ENCODE data around the gene SAMD1. TPM values are rescaled to one million over a fixed set of nuclear protein-coding genes. Genes with fewer than 3 reads are reported as not detected.

The SAMD1 gene
- total and polyA plus RNA-seq, 2 of the 8 experiments (the other 6 are each of a cell fraction or from before 2014, with no cell fraction given): 40.0 to 100 TPM

DNA sequence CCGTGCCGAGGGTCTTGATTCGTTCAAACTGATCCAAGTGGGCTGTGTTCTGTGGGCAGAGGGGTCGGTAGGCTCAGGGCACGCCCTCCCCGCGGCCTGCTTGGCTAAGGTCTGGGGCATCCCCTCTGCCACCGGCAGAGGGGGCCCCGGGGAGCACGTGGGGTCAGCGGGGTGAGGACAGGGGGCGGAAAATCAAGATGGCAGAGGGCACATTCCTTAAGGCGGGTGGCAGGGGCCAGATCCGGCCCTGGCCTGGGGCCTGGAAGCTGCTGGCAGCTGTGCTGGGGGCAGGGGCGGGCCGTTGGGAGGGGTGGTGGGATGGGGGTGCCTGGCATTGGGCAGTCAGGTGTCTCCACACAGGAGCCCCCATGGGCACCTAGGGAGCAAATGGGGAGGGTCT is 16.3 kb upstream of the SAMD1 start:
- CTCF ChIA-PET (ENCODE audit: partially characterized antibody): interaction anchor here (1.0 to 11.3 kb wide), 3 partner anchors 10 to 41 kb away, joined by 3 to 105 read pairs (median 4); no protein-coding TSS in a partner anchor
- no peak overlapping the region for H3K27ac ChIP-seq (ENCODE audit: low read depth, low read length)
- H3K23ac ChIP-seq (ENCODE audit: insufficient read length): no peak overlapping the region
- POLR2A ChIA-PET (ENCODE audit: partially characterized antibody): interaction anchor here (0.7 to 2.2 kb wide), 3 partner anchors 9 to 143 kb away, joined by 3 to 4 read pairs (median 3); no protein-coding TSS in a partner anchor
- H3K79me2 ChIP-seq (ENCODE audit: control insufficient read depth in 1 of 2, insufficient read depth in 2 of 2, low read length in 2 of 2): no peaks in the 10 kb centered on the region
- H3K79me1 ChIP-seq (ENCODE audit: low read depth, low read length): peaks cover 4% of the 10 kb centered on the region; the same call in 1 of the 2 replicates
- 95% methylated on average over 8 of the region's 16 CpGs; no CpG with 5 or more reads in 1 of the 2 experiments for WGBS, 2 experiments (ENCODE audit: extremely low coverage in 1 of 2, insufficient coverage in 1 of 2, insufficient read length in 1 of 2, insufficient replicate concordance in 2 of 2, low coverage in 1 of 2, low lambda C conversion rate in 2 of 2, missing lambda C conversion rate in 1 of 2)
- H3K4me1 ChIP-seq (replicated peaks in 1 of 4; ENCODE audit: control insufficient read depth in 3 of 4, insufficient read depth in 4 of 4, low read length in 3 of 4): peaks cover 0 to 2% (median under 1%) of the 10 kb centered on the region in 4 experiments; a peak in 3 of 7 replicates
- H2BK20ac ChIP-seq (ENCODE audit: low read length): no peak overlapping the region
- no peak overlapping the region for H2BK5ac ChIP-seq (ENCODE audit: low read depth, low read length)
- H4K5ac ChIP-seq (ENCODE audit: insufficient read length, low read depth, low read length): no peak overlapping the region
- no peak overlapping the region for H3K4me3 ChIP-seq (ENCODE audit: extremely low read depth in 1 of 4, insufficient read depth in 2 of 4, low read depth in 3 of 4, low read length in 4 of 4)
- no peak overlapping the region for H2AK5ac ChIP-seq (ENCODE audit: low read depth, low read length)
- no peak overlapping the region for H3K14ac ChIP-seq (ENCODE audit: insufficient read length)
- no peak overlapping the region for H4K8ac ChIP-seq (ENCODE audit: extremely low read depth, insufficient read depth, low read length)
- no peak for FAIRE-seq
- H3K27me3 ChIP-seq (replicated peaks in 1 of 4; ENCODE audit: control insufficient read depth in 3 of 4, extremely low read depth in 1 of 4, insufficient read depth in 3 of 4, low read length in 3 of 4): no peaks in the 10 kb centered on the region
- no peaks in the 10 kb centered on the region for H3K23me2 ChIP-seq (ENCODE audit: low read depth, low read length)
- H3K18ac ChIP-seq (ENCODE audit: extremely low read depth, low read length): no peak overlapping the region
- H2AFZ ChIP-seq (ENCODE audit: low read length): no peak overlapping the region
- H2BK120ac ChIP-seq (replicated peaks; ENCODE audit: low read depth, low read length): no peak overlapping the region
- H3K4ac ChIP-seq (replicated peaks; ENCODE audit: insufficient read length, low read depth, low read length): no peak overlapping the region
- no peak overlapping the region for H3K56ac ChIP-seq (replicated peaks; ENCODE audit: insufficient read length, low read depth, low read length)
- no peak overlapping the region for H2BK15ac ChIP-seq (ENCODE audit: low read length)
- no peak overlapping the region for H4K91ac ChIP-seq (replicated peaks; ENCODE audit: insufficient read length, low read length)
- H3K9me3 ChIP-seq (ENCODE audit: insufficient read depth in 2 of 2, low read depth in 1 of 2, low read length in 1 of 2): no peaks in the 10 kb centered on the region
- H4K20me1 ChIP-seq (replicated peaks in 1 of 2; ENCODE audit: control insufficient read depth in 1 of 2, insufficient read depth in 2 of 2, low read length in 2 of 2): peaks cover 2 to 3% of the 10 kb centered on the region in 2 experiments
- peak in 1 of 3 experiments; percentile 4; a peak in 1 of 4 replicates for TF ChIP-seq CTCF (IDR thresholded peaks at IDR 0.05; ENCODE audit: control extremely low read depth in 1 of 3, insufficient read depth in 1 of 3, low read depth in 1 of 3, low read length in 3 of 3)
- TF ChIP-seq, protein P1, sequence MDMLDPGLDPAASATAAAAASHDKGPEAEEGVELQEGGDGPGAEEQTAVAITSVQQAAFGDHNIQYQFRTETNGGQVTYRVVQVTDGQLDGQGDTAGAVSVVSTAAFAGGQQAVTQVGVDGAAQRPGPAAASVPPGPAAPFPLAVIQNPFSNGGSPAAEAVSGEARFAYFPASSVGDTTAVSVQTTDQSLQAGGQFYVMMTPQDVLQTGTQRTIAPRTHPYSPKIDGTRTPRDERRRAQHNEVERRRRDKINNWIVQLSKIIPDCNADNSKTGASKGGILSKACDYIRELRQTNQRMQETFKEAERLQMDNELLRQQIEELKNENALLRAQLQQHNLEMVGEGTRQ (IDR thresholded peaks at IDR 0.05; ENCODE audit: low read length): no peak
- DNase-seq (ENCODE audit: low read depth in 1 of 2, low spot score in 2 of 2): no peak
- no peak overlapping the region for H2BK12ac ChIP-seq (ENCODE audit: low read depth, low read length)
- H3K4me2 ChIP-seq (ENCODE audit: insufficient read depth in 1 of 2, low read depth in 2 of 2, low read length in 2 of 2): no peak overlapping the region
- H3K9ac ChIP-seq (replicated peaks in 1 of 4; ENCODE audit: extremely low read depth in 1 of 4, low read depth in 3 of 4, low read length in 3 of 4): no peak overlapping the region
- no peaks in the 10 kb centered on the region for H3K36me3 ChIP-seq (ENCODE audit: control insufficient read depth in 2 of 4, insufficient read depth in 4 of 4, low read length in 3 of 4)
